HG02938 (cell line): ENCODE measurements around the gene PTPN9.
"Not testable (repeated sequence)": the region's sequence is repeated elsewhere in the genome, so short reads cannot be mapped to it uniquely, and the experiment has no call there.

ENCODE experiments used
- ATAC-seq: cut with Tn5 transposase; IDR thresholded peaks from one replicate; pipeline ENCODE4 v1.9.1; 2021; ENCODE audit warnings: mild to moderate bottlenecking, moderate library complexity; ENCODE audit not compliant: unreplicated experiment

PTPN9 gene

GRCh38 chr15:75583701-75584100, 4.6 kb upstream of the PTPN9 start:
- ATAC-seq = no peak

GRCh38 chr15:75582943-75583342, 3.8 kb upstream of the PTPN9 start:
- ATAC-seq = not testable (repeated sequence)

GRCh38 chr15:75578173-75578947, 755 bp downstream of the PTPN9 start:
- no peak for ATAC-seq

- ATAC-seq = no peak
Observed at GRCh38 chr15:75577401-75578172, 1.5 kb downstream of the PTPN9 start.

- no peak for ATAC-seq
Observed at GRCh38 chr15:75573648-75574384, 5.3 kb downstream of the PTPN9 start.

- no peak for ATAC-seq
Observed at GRCh38 chr15:75570126-75570845, 8.8 kb downstream of the PTPN9 start.

GRCh38 chr15:75565062-75565970, 13.8 kb downstream of the PTPN9 start:
- ATAC-seq = no peak

- no peak for ATAC-seq
Observed at GRCh38 chr15:75561888-75562287, 17.2 kb downstream of the PTPN9 start.

- ATAC-seq = not testable (repeated sequence)
Observed at GRCh38 chr15:75559360-75559759, 19.8 kb downstream of the PTPN9 start.

GRCh38 chr15:75558955-75559354, 20.2 kb downstream of the PTPN9 start:
- ATAC-seq = not testable (repeated sequence)

GRCh38 chr15:75554717-75555116, 24.4 kb downstream of the PTPN9 start:
- ATAC-seq = no peak

GRCh38 chr15:75553659-75554058, 25.5 kb downstream of the PTPN9 start:
- ATAC-seq = no peak

GRCh38 chr15:75551091-75551490, 28.0 kb downstream of the PTPN9 start:
- ATAC-seq = no peak

GRCh38 chr15:75545064-75545463, 34.1 kb downstream of the PTPN9 start:
- no peak for ATAC-seq

- ATAC-seq = no peak
Observed at GRCh38 chr15:75544359-75544758, 34.8 kb downstream of the PTPN9 start.

- ATAC-seq = not testable (repeated sequence)
Observed at GRCh38 chr15:75542949-75543545, 36.1 kb downstream of the PTPN9 start.

- no peak for ATAC-seq
Observed at GRCh38 chr15:75542386-75542797, 36.7 kb downstream of the PTPN9 start.

- ATAC-seq = no peak
Observed at GRCh38 chr15:75538376-75538775, 40.7 kb downstream of the PTPN9 start.

- ATAC-seq = no peak
Observed at GRCh38 chr15:75533945-75534344, 45.2 kb downstream of the PTPN9 start.
